Colonic mucosa (tissue), 4 donors: Measurements from ENCODE around the gene CCDC34. TPM values are rescaled to one million over a fixed set of nuclear protein-coding genes. Genes with fewer than 3 reads are reported as not detected.

Experiments
- DNase-seq: peaks from one replicate; pipeline ENCODE4 v3.0.0-alpha.2; 2020
- H3K27ac ChIP-seq: fragments of 200-600 bp; one replicate; pipeline ENCODE4 v1.8.0; 2021
- H3K27me3 ChIP-seq: fragments of 200-600 bp; one replicate; pipeline ENCODE4 v1.8.0; 2021
- H3K36me3 ChIP-seq: fragments of 200-600 bp; one replicate; pipeline ENCODE4 v1.8.0; 2021
- H3K4me1 ChIP-seq: fragments of 200-600 bp; one replicate; pipeline ENCODE4 v1.8.0; 2021; ENCODE audit warnings: mild to moderate bottlenecking
- H3K4me3 ChIP-seq: fragments of 200-600 bp; one replicate; pipeline ENCODE4 v1.8.0; 2021
- H3K9ac ChIP-seq, 2 donors: one replicate each; pipeline ENCODE4 v1.7.0; 2013; ENCODE audit warnings: control low read depth in 2 of 2, low read depth in 2 of 2, low read length in 2 of 2
- H3K9me3 ChIP-seq: fragments of 200-600 bp; one replicate; pipeline ENCODE4 v1.8.0; 2021
- CTCF ChIP-seq: fragments of 200-600 bp; IDR thresholded peaks from one replicate; pipeline ENCODE4 v1.8.0; 2022; ENCODE audit warnings: antibody characterized with exemption, mild to moderate bottlenecking
- intact Hi-C: fragments of 100-400 bp; cut with DNase I; formaldehyde crosslinking; loops from one replicate; pipeline ENCODE4 v1.14.1; 2022
- total RNA-seq, 2 donors: library from RNA; stranded (reverse); fragmentation: NEBNext Ultra II Directional in 1 of 2; extraction: Animal tissue kit (Norgen Biotek cat#: 25700) in 1 of 2; gene quantifications; one replicate each; pipeline ENCODE4 v1.2.1, GENCODE V29; 2021
- donor health status: healthy.
- donor health status: DM: no; HTN: no; CAD: no.
- donor health status: DM: no; HTN: no; CAD: no.

CCDC34 gene
- total RNA-seq, 2 donors from 2014 or later: 10.2 to 25.6 TPM

GRCh38 chr11:27403195-27403594, 40.2 kb upstream of the CCDC34 start:
- Histone ChIP-seq H3K4me1 (peaks cover 13% of the 10 kb centered on the region), H3K36me3 (no peaks in the 10 kb centered on the region), H3K27ac (no peak overlapping the region), H3K9ac (no peak overlapping the region), H3K27me3 (no peaks in the 10 kb centered on the region), H3K4me3 (no peak overlapping the region), H3K9me3 (no peaks in the 10 kb centered on the region)
- no peak for DNase-seq
- TF ChIP-seq CTCF: no peak
- intact Hi-C loops: no loop called here

GRCh38 chr11:27402450-27402849, 39.4 kb upstream of the CCDC34 start:
- Histone ChIP-seq H3K4me1 (peaks cover 13% of the 10 kb centered on the region), H3K36me3 (no peaks in the 10 kb centered on the region), H3K4me3 (no peak overlapping the region), H3K9ac (peak overlapping the region in 1 of 2 donors; percentile 7), H3K27me3 (no peaks in the 10 kb centered on the region), H3K27ac (peak overlapping the region; percentile 50), H3K9me3 (no peaks in the 10 kb centered on the region)
- intact Hi-C loops: no loop called here
- TF ChIP-seq CTCF: no peak
- DNase-seq: peak; percentile 34

DNA sequence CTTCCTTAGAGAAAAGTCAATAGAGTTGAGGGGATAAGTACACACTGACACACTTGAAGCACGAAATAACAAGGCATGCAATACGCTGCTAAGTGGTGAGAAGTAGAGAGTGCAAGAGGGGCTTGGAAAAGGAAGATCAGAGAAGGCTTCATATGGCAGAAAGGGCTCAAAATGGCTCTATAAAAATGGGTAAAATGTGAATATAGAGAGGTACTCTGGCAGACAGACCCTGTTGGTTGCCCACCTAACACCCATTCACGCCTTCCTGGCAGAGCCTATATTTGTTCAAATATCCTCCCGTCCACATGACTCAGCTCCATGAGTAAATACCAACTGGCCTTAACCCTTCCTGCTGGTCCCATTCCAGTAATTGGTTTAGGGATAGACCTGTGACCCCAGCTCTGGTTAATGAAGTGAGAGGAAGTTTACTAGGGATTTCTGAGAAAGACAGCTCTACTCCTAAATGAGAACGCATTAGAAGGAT, 38.9 kb upstream of the CCDC34 start:
- Histone ChIP-seq H3K9me3 (no peaks in the 10 kb centered on the region), H3K9ac (peak overlapping the region in 1 of 2 donors; percentile 7), H3K36me3 (no peaks in the 10 kb centered on the region), H3K27me3 (no peaks in the 10 kb centered on the region), H3K4me3 (no peak overlapping the region), H3K27ac (peak overlapping the region; percentile 50), H3K4me1 (peaks cover 17% of the 10 kb centered on the region)
- no peak for TF ChIP-seq CTCF
- DNase-seq: peak; percentile 67
- intact Hi-C loops: no loop called here

- no peak for TF ChIP-seq CTCF
- Histone ChIP-seq H3K9me3 (no peaks in the 10 kb centered on the region), H3K27me3 (no peaks in the 10 kb centered on the region), H3K4me3 (no peak overlapping the region), H3K4me1 (peaks cover 21% of the 10 kb centered on the region), H3K27ac (peak overlapping the region; percentile 50), H3K36me3 (no peaks in the 10 kb centered on the region), H3K9ac (peak overlapping the region in 1 of 2 donors; percentile 9)
- intact Hi-C loops: no loop called here
- no peak for DNase-seq
Observed at GRCh38 chr11:27401280-27401832, 38.3 kb upstream of the CCDC34 start.

DNA sequence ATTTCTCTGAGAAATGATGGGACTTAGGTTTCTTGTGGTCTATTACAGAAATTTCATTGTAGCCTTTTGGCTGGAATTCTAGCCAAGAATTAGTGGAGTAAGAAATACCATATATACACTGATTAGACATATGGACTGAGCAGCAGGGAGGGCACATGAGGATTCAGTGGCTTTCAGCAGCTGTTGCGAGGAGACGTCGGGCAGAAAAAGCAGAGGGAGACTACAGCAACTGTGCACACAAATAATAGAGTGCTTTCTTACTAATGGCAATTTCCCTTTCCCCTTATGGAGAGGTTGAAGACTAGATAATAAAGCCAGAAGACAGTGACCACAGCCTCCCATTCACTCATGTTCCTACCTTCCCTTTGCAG, 35.4 kb upstream of the CCDC34 start:
- Histone ChIP-seq H3K36me3 (no peaks in the 10 kb centered on the region), H3K27ac (peak overlapping the region; percentile 16), H3K9me3 (no peaks in the 10 kb centered on the region), H3K4me1 (peaks cover 34% of the 10 kb centered on the region), H3K27me3 (no peaks in the 10 kb centered on the region), H3K4me3 (no peak overlapping the region), H3K9ac (peak overlapping the region in 1 of 2 donors; percentile 4)
- no peak for DNase-seq
- intact Hi-C loops: loop anchor here (10.0 kb wide), 1 partner anchor 56 kb away; no protein-coding TSS in a partner anchor
- no peak for TF ChIP-seq CTCF
